DMS79 (cell line): Measurements from ENCODE around the gene SLCO4A1.

ENCODE experiments used
- DNase-seq: peaks from one replicate; lab custom pipeline; 2025; lab: John Stamatoyannopoulos, UW

The SLCO4A1 gene

DNA sequence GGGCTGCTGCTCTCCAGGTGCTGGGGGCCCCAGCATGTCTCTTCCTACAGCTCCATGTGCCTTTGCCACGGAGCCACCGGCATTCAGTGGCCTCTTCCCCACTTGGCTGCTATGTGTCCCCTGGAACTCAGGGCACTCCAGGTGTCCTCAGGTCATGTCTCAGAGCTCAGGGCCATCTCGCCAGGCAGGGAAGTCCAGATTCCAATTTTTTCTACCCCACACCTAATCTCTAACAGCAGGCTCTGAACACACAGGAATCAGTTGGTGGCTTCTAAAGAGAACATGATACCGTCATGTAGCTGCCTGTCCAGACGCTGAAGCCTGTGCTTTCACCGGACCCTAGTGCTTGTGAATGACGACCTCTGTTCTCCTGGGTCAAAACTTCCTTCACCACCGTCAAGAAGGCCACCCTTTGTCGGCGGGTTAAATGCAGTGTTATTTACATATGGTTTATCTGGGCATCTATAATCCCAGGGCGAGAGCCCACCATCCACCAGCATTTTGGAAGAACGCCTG lies 4.2 kb upstream of the SLCO4A1 start:
- DNase-seq = no peak

DNA sequence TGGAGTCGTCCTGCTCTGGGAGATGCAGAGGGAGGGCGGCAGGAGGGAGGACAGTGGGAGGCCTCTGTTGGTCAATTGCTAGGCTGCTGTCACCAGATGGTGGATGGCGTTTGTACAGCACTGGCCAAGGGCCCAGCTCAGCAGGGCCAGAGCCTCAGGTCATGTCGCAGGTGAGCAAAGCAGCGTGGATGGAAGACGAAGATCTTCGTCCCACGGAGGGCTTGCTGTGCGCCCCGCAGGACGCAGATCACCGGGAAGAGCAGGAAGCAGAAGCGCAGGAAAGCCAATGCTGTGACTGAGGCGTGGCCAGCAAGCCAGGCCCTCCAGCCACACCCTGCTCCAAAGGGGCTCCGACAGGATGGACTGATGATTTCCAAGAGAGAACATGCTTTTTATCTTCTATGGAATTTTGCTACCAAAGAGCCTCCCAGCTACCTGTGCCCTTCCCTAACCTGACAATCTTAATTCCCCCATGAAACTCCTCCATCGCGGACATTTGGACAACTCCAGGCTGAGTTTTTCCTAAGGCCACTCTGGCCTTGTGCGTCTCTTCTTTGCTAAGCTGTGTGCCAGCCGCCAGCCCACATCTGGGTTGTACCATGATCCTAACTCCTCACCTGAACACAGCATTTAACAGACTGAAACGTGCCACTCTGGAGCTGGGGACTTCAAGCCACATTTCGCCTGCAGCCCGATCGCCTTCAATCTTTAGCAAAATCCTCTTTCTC lies 3.5 kb upstream of the SLCO4A1 start:
- no peak for DNase-seq

DNA sequence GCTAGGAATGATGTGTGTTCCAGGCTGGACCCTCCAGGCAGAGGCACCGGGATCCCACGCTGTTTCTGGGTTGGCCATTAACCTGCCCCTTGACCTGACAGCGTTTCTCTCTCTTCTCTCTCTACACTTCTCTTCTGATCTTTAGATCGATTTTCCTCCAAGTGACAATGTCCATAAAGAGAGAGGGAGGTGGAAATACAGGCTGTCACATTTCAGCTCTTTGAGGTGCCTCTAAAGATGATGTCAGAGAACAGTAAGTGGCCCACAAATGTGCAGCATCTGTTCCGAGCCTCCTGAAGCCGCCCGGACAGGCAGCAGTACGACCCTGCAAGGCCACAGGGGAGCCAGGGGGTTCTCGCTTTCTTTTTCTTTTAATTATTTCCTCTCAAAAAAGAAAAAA lies 2.5 kb upstream of the SLCO4A1 start:
- DNase-seq = no peak

DNA sequence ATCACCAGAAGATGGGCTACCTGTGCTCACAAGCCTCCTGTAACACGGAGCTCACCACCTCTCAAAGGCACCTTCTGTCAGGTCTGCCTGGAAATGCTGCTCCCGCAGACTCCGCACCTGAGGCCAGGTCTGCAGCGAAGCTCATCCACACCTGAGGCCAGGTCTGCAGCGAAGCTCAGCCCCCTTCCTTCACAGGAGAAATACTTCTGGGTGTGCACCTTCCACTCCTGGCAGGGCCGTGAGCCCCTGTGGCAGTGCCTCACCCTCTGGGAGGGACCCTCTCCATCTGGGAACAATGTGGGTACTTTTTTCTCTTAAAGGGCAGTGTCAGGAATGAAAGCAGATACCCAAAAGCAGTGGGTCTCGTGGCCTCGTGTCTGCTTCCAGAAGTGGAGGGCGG lies 1.4 kb upstream of the SLCO4A1 start:
- no peak for DNase-seq

DNA sequence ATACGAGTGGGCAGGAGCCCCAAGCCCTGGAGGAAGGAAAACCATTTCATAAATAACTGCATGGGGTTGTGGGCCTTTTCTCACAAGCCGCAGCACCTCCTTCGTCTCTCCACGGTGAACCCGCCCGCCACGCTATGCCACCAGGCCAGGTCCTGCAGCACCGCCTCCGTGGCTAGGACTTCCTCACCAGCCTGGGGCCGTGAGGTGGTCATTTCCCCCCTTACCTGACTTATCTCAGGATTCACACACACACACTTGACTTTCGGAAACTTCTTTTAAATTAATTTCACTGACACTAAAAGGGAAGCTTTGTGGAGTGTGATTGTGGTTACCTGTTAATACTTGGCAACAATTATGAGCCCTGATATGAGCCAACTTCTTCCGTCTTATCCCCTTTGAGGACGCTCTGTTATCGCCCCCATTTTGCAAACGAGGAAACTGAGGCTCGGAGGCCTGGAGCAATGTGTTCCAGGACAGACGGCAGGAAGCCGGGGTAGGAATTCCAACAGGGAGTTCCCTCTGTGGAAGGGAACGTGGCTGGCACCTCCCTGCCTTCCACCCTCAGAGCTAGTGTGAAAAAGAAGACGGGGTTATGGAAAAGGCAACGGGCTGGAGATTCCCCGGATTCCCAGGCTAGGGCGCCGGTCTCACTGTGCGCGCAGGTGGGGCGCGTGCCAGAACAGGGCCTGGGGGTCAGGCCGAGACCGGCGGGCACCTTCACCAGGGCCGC lies 817 bp upstream of the SLCO4A1 start:
- no peak for DNase-seq

DNA sequence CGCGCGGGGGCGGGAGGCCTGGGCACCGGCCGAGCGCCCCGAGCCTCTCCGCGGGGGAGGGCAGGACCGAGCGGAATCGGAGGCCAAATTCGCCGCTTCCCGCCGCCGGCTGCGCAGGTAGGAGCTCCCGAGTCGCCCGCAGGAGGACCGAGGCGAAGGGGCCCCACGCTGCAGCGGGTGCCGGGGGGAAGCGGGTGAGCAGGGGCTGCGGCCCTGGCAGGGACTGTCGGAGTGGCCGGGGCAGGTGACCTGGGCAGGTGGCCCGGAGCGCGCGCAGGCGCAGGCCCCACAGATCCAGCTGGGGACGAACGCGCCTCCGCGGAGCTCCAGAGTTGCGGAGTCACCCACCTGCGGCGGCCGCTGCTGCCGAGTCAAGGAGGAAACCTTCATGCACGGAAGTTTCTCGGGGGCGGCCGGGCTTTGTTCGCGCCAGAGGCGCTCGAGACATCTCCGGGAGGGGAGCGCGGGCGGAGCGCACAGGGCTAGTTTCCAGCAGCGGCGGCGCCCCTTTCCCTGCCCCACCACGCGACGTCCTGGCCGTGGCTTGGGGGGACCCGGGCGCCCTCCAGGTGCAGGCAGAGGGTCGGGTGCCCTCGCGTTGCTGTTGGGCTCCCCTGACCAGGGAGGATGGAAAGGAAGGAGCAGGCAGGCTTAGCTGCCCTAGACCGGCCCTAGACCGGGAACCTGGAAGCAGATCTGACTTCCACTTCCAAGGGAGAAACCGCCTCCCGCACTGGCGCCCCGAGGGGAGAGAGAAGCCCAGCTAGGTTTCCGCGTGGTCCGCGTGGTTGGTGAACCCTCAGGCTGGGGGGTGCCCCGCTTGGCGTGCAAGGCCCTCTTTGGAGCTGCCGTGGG lies 590 bp downstream of the SLCO4A1 start:
- DNase-seq = peak; percentile 52

DNA sequence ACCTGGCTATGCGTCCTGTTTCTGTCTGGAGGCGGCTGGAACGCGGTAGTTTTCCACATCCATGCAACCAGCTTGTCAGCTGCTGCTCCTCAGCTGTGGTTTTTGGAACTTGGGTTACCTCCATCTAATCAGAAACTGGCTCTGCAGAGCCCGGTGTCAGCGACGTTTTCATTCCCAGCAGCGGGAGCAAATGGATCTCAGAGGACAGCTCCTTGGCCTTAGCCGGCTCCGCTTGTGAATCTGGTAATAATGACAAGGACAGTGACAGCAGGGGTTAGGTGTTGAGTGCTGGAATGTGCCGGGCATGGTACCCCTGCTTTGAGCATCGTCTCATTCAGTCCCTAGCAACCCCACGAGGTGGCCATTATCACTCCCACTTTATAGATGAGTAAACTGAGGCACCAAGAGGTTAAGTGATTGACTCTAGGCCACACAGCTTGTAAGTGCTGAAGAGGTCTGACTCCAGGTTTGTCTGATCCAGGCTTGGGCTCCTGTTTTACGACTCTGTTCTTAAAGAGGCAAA lies 1.3 kb downstream of the SLCO4A1 start:
- DNase-seq = no peak

DNA sequence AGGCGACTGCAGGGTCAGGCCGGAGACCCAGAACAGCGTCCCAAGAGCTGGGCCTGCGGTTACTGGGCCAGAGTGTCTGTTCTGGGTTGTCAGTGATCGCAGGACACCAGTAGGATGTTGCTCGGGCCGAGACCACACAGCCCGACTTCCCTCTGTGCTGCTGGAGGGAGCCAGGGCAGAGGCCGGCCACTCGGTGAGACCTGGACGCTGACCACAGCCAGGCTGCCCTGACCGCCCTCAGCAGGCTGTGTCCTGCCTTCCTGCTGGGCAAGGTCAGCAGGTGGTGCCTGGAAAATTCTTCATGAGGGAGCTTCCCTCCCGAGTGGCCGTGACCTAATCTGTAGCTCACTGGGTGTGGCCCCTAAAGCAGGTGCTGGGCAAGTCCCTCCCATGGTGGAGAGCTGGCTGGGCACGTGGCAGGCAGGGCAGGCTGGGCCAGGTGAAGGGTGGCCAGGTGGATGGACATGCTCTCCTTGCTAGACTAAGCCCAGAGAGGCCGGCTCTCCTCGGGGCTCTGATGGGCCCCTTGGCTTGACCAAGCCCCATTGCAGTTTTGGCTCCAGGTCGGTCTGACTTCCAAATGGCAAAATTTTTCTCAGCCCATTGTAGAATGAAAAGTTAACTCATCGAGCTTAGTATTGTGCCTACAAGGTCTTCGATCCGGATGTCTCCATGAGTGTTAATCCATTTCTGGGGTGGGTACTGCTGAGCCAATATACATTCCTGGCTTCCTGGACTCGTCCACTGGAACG lies 1.9 kb downstream of the SLCO4A1 start:
- no peak for DNase-seq

DNA sequence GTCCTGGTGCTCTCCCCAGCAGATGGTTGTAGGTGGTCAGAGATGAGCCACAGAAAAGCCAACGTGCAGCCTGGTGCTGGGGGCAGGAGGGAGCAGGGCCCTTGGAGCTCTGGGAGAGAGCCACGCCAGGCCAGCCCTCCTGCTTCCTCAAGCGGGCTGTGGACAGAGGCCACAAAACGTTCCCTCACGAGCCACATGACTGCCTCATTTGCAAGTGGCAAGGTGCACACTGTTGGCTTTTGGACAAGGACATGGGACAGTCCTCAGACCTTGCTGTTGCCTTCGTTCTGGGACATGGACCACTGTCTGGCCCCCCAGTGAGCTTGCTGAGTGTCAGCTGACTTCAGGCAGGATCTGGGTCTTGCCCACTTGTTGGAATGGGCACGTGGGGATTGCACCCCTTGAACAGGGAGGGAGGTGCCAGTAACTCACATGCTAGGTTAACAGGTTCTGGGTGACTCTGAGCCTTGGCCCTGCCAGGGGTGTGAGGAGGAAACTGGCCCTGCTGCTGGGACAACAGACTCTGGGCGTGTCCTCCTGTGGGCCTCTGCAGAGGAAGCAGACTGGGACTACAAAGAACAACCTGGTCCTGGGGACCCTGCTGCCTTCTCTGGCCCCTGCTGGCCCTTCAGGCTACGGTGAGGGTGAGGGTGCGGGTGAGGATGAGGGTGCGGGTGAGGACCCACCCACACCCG lies 2.6 kb downstream of the SLCO4A1 start:
- no peak for DNase-seq

DNA sequence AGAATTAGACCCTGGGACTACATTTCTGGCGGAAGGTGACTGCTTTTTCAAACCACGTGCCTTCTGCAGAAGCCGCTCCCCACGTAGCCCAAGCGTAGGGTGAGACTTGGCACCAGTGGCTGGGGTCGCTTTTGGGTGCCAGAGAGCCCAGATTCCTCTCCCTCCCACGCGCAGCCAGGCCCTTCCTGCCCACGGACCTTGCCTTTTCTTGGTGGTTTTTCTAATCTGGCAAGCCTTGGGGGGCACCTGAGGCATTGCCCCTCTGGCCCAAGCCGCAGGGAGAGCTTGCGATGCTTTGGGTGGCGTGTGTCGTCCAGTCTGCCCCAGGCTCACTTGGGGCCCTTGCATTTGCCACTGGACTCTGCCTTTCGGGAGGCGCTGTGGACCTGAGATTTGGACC lies 3.3 kb downstream of the SLCO4A1 start:
- DNase-seq = no peak

DNA sequence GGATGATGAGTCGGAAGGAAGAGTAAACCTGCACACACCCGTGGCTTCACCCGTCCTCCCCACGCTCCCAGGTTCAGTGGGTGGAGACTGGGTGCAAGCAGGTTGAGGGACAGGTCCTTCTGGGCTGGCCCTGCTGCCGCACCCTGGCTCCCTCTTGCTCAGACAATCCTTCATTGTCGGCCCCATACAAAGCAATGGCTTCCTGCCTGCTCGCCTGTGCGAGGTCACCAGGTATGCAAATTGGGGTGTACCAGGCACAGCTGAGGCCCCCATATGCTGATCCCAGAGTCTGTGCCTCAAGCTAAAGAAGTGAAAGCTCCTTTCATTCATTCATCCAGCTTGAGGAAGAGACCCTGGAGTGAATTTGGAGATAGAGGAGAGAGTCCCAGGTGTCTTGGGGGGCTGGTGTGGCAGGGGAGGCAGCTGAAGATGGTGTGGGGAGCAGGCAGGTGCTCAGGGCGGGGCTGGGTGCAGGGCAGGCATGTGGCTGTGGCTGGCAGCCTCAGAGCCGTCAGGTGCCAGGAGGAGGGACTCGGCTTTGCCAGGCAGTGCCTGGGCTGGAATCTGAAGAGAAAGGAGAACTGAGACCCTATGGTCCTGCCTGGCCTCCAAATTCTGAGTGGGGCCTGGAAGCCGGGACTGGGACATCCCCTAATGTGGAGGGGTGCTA lies 4.7 kb downstream of the SLCO4A1 start:
- no peak for DNase-seq

DNA sequence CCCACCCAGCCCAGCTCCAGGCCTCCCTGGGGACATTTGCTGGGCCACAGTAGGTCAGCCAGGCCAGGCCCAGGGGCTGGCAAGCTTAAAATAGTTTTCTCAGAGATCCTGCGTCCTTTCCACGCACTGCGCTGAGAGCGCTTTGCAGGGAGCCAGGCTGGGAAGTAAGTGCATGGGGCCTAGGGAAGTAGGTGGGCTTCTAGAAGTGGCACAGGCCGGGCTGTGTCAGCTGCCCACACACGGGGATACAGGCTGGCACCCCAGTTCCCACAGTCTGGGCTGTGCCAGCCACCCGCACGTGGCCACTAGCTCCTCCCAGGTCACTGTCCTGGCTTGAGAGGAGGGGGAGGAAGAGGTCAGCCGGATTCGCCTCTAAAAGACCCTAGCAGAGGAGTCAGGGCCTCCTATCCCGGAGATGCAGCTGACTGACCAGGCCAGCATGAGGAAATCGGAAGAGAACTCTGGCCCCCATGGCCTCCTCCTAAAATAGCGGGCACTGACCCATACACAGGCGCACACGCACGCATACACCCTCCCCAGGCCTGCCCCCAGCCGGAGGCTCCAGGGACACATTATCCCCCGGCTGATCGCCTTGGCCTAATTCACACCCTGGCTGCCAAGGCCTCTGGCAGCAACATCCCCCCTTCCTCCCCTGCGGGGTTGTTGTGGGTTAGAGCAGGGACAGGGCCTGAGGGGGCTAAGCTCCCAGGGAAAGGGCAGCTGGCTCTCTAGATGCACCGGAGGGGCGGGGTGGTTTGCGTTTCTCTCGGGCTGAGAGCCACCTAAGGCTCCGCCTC lies 5.4 kb downstream of the SLCO4A1 start:
- DNase-seq = no peak

DNA sequence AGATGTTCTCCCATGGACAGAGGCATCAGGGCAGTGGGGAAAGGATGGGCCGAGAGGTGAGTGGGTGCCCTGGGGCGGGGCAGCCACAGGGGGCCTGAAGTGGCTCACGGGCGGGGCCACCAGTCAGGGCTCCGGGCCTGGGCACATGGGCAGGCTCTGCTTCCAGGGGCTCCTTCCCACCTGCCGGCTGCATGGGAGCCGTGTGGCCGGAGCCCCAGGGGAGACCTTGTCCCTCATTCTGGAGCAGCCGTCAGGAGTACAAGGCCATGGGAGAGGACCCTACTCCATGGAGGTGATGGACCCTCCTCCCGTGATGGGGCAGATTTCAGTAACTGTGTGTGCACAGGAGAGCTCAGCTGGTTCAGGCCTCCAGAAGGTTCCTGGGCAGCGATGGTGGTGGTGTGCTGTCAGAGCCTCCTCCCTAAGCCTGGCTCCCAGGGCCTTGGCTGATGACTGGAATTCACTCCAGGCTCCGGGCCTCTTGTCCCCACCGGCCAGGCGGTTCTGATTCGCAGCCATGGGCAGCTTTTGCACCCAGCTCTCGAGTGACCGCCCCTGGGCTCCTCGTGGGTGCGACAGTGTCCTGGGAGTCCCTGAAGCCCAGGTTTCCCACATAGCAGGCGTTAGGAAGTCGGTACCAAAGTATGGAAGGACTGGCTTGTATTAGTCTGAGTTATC lies 6.2 kb downstream of the SLCO4A1 start:
- no peak for DNase-seq

DNA sequence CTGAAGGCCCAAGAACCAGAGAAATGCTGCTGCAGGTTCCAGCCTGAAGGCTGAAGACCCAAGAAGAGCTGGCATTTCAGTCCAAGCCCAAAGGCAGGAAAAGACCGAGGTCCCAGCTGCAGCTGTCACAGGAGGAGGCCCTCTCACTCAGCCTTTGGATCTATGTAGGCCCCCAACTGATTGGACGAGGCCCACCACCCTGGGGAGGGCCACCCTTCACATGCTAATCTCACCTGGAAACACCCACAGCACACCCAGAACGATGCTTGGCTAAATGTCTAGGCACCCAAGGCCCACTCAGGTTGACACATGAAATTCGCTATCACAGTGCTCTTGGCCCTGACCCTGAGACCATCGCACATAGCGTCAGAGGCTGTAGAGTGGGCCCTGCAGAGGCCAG lies 6.8 kb downstream of the SLCO4A1 start:
- no peak for DNase-seq

DNA sequence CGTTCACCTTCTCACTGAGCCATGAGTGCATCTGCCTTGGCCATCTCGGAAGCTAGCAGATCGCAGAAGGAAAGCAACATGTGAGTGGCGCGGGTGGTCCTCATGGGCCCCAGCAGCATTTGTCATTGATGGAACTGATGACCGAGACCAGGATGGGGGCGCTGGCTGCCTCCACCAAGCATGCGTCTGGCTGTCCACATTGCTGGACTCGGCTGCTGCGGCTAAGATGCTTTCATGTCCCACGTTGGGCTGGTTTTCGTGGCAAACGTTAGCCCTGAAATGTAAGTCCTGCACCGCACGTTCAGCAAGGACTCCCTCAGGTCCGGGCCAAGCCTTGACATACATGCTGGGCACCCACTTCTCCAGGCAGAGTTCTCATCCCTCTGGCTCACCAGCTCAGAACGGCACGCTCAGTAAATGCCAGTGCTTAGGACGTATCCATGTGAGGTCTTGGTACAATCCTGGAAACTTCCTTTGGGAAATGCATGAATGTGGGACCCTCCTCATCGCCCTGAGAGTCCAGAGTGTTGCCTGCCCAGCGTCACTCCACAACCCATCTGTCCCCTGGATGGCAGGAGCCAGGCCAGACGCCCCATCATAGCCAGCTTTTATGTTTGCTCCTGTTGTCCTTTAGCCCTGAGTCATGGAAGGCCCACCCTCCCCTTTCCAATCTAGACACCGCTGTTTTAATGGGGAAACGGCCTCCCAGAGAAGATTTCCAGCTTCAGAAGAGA lies 8.4 kb downstream of the SLCO4A1 start:
- no peak for DNase-seq

DNA sequence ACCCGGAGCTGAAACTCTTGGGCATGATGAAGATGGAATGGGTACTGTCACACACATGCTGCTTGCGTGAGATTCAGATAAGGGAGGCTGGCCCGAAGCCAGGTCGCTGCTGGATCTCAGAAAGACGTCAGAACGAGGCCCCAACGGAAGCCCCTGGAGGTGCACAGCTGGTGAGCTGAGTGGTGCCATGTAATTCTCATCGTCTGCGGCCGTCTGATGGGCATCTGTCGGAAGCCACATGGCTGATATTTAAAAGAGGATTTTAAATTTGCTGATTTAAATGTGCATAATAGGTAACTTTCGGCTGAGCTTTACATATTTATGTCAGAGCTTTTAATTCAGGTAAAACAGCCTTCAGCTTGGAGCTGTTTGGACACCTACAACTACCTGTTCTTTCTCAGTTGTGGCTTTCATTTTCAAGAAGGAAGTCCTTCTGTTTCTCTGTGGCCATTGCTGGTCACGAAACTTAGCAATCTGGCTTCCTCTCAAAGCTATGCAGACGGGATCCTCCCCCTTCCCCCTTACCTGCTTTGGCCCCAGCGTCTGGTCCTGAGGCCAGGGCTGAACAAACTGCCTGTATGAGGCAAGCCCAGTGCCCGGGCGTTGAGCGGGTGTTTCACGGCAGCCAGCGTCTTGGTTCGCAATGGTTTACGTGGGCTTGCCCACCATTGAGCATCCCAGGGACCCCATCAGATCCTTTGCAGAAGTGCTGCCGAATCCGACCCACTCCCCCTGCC lies 9.2 kb downstream of the SLCO4A1 start:
- no peak for DNase-seq

DNA sequence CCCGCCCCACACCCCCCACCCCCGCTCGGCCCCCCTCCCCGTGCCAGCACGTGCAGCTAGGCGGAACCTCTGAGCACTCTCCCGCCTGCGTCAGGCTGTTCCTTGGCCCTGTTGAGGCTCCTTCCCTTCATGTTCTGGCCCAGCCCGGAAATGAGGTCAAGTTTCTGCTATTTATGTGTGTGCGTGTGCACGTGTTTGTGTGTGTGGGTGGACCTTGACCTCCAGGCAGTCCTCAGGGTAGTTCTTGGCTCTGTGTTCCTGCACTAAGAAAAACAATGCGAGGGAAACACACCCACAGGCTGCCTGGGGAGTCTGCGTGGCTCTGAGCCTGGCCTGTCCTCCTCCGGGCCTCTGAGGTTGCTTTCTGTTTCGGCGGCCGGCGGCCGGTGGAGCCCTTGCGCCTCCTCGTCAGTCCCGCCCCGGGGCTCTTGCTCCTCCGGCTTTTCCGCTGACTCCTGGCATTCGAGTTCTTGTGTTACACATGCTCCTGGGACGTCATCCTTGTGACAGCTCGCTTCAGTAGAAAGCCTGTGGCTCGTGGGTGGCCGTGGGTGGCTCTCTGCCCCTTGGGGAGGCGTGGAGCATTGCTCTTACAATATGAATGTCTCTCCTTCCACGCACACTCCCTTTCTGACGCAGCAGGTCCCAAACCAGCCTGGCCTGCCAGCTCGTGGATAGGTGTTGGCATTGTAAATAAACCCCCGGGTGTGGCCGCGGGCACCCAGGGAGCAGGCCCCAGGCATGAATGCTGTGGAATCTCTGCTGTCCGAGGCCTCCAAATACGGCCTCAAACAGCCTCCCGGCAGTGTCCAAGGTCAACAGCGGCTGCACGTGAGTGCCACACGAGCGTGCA lies 10.0 kb downstream of the SLCO4A1 start:
- DNase-seq = no peak
